ENCODE results near the gene TCF12. TPM values are rescaled to one million over a fixed set of nuclear protein-coding genes. Genes with fewer than 3 reads are reported as not detected.

The TCF12 gene
- total RNA-seq, 1 experiment from 2014 or later = 76.7 TPM

DNA sequence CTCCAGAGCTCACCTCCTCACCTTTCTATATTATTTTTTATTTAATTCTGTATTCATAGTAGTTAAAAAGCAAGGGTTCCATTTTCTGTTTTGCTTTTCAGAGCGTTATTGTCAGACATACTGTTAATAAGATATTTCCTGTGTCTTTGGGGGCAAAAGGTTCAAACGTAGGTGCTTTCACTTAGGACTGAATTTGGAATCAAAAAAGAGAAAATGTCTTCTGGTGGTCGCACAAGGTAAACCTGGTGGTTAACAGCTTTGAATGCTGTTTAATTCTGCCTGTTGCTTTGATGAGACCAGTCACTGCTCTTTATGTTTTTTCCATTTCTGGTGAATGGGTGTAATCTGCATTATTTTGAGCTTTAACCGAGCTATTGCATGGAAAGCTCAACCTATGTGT lies 212.5 kb downstream of the TCF12 start:
- Histone ChIP-seq H4K91ac (ENCODE audit: insufficient read length, low read depth, low read length) (no peak overlapping the region), H2AFZ (ENCODE audit: low read length) (no peak overlapping the region), H2AK5ac (ENCODE audit: insufficient read length, low read length) (no peak overlapping the region), H4K5ac (ENCODE audit: insufficient read length, low read depth, low read length) (no peak overlapping the region), H3K14ac (ENCODE audit: insufficient read depth, low read length) (no peak overlapping the region), H2BK20ac (ENCODE audit: low read depth, low read length, poor library complexity, severe bottlenecking) (no peak overlapping the region), H3K56ac (ENCODE audit: insufficient read length, low read depth, low read length) (no peak overlapping the region), H2BK15ac (ENCODE audit: low read depth, low read length) (no peak overlapping the region), H3T11ph (ENCODE audit: low read length) (no peak overlapping the region), H2BK120ac (ENCODE audit: low read depth, low read length, poor library complexity, severe bottlenecking) (no peak overlapping the region), H3K9ac (ENCODE audit: extremely low read depth, insufficient read length, low read length) (no peak overlapping the region), H4K8ac (replicated peaks; ENCODE audit: insufficient read length, low read depth, low read length) (no peak overlapping the region), H3K27me3 (ENCODE audit: insufficient read depth, low read length) (no peaks in the 10 kb centered on the region), H3K23ac (ENCODE audit: insufficient read length, low read depth, low read length) (no peak overlapping the region), H4K20me1 (ENCODE audit: control insufficient read depth, insufficient read depth, insufficient read length) (no peaks in the 10 kb centered on the region), H3K9me3 (ENCODE audit: control insufficient read depth, low read depth, low read length) (no peaks in the 10 kb centered on the region), H2BK12ac (ENCODE audit: insufficient read length, low read depth, low read length) (no peak overlapping the region), H2BK5ac (ENCODE audit: insufficient read length, low read length) (no peak overlapping the region), H3K4ac (ENCODE audit: low read depth, low read length) (no peak overlapping the region), H3K4me2 (ENCODE audit: insufficient read depth, insufficient read length, low read length) (no peak overlapping the region), H3K18ac (ENCODE audit: insufficient read length, low read depth, low read length) (no peak overlapping the region), H3K79me1 (ENCODE audit: insufficient read depth, low read depth, low read length, poor library complexity, severe bottlenecking) (peaks cover 3% of the 10 kb centered on the region), H3K79me2 (ENCODE audit: insufficient read depth, low read length) (no peaks in the 10 kb centered on the region), H3K4me1 (ENCODE audit: insufficient read depth, low read length) (peaks cover 9% of the 10 kb centered on the region), H3K27ac (ENCODE audit: insufficient read length, low read depth, low read length) (no peak overlapping the region), H3K23me2 (ENCODE audit: insufficient read length, low read depth, low read length, poor library complexity, severe bottlenecking) (no peaks in the 10 kb centered on the region)
- Mint-ChIP-seq H3K4me3 (no peak overlapping the region), H3K27ac (no peak overlapping the region; a peak in 1 of 7 replicates), H3K9me3 (no peaks in the 10 kb centered on the region), H3K27me3 (ENCODE audit: low read depth) (no peaks in the 10 kb centered on the region), H3K4me1 (peaks cover 47 to 50% of the 10 kb centered on the region in 2 experiments), H3K36me3 (ENCODE audit: insufficient read depth in 1 of 3, low read depth in 3 of 3) (peaks cover 1 to 5% (median 2%) of the 10 kb centered on the region in 3 experiments; a peak in 4 of 7 replicates)
- WGBS (ENCODE audit: extremely low coverage, insufficient read length, low lambda C conversion rate) = no CpG with 5 or more reads among the region's 4 CpGs
- no peak for DNase-seq
- TF ChIP-seq, protein P1, sequence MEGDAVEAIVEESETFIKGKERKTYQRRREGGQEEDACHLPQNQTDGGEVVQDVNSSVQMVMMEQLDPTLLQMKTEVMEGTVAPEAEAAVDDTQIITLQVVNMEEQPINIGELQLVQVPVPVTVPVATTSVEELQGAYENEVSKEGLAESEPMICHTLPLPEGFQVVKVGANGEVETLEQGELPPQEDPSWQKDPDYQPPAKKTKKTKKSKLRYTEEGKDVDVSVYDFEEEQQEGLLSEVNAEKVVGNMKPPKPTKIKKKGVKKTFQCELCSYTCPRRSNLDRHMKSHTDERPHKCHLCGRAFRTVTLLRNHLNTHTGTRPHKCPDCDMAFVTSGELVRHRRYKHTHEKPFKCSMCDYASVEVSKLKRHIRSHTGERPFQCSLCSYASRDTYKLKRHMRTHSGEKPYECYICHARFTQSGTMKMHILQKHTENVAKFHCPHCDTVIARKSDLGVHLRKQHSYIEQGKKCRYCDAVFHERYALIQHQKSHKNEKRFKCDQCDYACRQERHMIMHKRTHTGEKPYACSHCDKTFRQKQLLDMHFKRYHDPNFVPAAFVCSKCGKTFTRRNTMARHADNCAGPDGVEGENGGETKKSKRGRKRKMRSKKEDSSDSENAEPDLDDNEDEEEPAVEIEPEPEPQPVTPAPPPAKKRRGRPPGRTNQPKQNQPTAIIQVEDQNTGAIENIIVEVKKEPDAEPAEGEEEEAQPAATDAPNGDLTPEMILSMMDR (conservative IDR thresholded peaks at IDR 0.05) = no peak

Measured in H9 (cell line).